Endodermal cell (in vitro differentiated cells): ENCODE data around the gene SLIT2. TPM values are rescaled to one million over a fixed set of nuclear protein-coding genes. Genes with fewer than 3 reads are reported as not detected.

Source experiments
- DNase-seq: peaks from one replicate; pipeline ENCODE4 v3.0.0-alpha.2; 2017
- H3K27ac ChIP-seq: 2 replicates; pipeline ENCODE4 v1.5.1; 2013; ENCODE audit warnings: mild to moderate bottlenecking, low read depth, low read length, moderate library complexity
- H3K27me3 ChIP-seq: 2 replicates; pipeline ENCODE4 v1.6.1; 2013; ENCODE audit warnings: mild to moderate bottlenecking, low read length, moderate library complexity; ENCODE audit not compliant: insufficient read depth, control insufficient read depth, poor library complexity, severe bottlenecking
- H3K36me3 ChIP-seq: 2 replicates; pipeline ENCODE4 v1.7.0; 2013; ENCODE audit warnings: mild to moderate bottlenecking, low read length, moderate library complexity; ENCODE audit not compliant: control insufficient read depth, insufficient read depth
- H3K4me1 ChIP-seq: one replicate; pipeline ENCODE4 v1.7.0; 2013; ENCODE audit warnings: low read length; ENCODE audit not compliant: control insufficient read depth, insufficient read depth
- H3K4me3 ChIP-seq: 2 replicates; pipeline ENCODE4 v1.5.1; 2013; ENCODE audit warnings: mild to moderate bottlenecking, low read length, moderate library complexity
- H3K9ac ChIP-seq: 2 replicates; pipeline ENCODE4 v1.6.1; 2013; ENCODE audit warnings: mild to moderate bottlenecking, low read length, moderate library complexity; ENCODE audit not compliant: poor library complexity, severe bottlenecking; ENCODE audit errors: extremely low read depth
- H3K9me3 ChIP-seq: 2 replicates; pipeline ENCODE4 v1.6.1; 2013; ENCODE audit warnings: mild to moderate bottlenecking, low read length, moderate library complexity; ENCODE audit not compliant: control insufficient read depth
- H3K27ac Mint-ChIP-seq: 2 replicates; pipeline ENCODE4 v1.8.0; 2020; ENCODE audit warnings: mixed read lengths
- H3K27me3 Mint-ChIP-seq: 2 replicates; pipeline ENCODE4 v1.8.0; 2021; ENCODE audit warnings: mild to moderate bottlenecking, mixed read lengths; ENCODE audit not compliant: insufficient read depth
- H3K36me3 Mint-ChIP-seq: 2 replicates; pipeline ENCODE4 v1.8.0; 2020; ENCODE audit warnings: low read depth, mixed read lengths
- H3K4me1 Mint-ChIP-seq: 2 replicates; pipeline ENCODE4 v1.8.0; 2020; ENCODE audit warnings: mixed read lengths
- H3K4me3 Mint-ChIP-seq: 2 replicates; pipeline ENCODE4 v1.8.0; 2020; ENCODE audit warnings: mild to moderate bottlenecking, moderate library complexity, mixed read lengths
- H3K9me3 Mint-ChIP-seq: 2 replicates; pipeline ENCODE4 v1.8.0; 2020; ENCODE audit warnings: mild to moderate bottlenecking, mixed read lengths
- CTCF ChIP-seq: fragments of 200-600 bp; sonication (generic); conservative IDR thresholded peaks from 2 replicates; pipeline ENCODE4 v1.5.0; 2021; ENCODE audit warnings: antibody characterized with exemption, mild to moderate bottlenecking
- WGBS, 2 experiments: methylation state at CpG; one replicate each; pipeline versions ENCODE4 v1.1.5 to v1.1.7; 2013; ENCODE audit warnings: missing lambda C conversion rate in 2 of 2, mixed read lengths in 1 of 2; ENCODE audit not compliant: insufficient coverage in 1 of 2, insufficient read length in 1 of 2; 5-methylcytosine and 5-hydroxymethylcytosine counted together
- total RNA-seq, 2 donors: library from RNA; stranded (reverse); fragmentation: NEBNext Ultra II Directional in 1 of 2; extraction: Animal tissue kit (Norgen Biotek cat#: 25700) in 1 of 2; gene quantifications; 2 replicates in 1 of 2; 3 replicates in 1 of 2; pipeline ENCODE4 v1.2.1, GENCODE V29; 2021

SLIT2 gene
- total RNA-seq, 2 donors from 2014 or later, result 3.4 to 3.5 TPM

GRCh38 chr4:20297783-20298182 is 46.1 kb downstream of the SLIT2 start:
- Mint-ChIP-seq H3K9me3 (no peaks in the 10 kb centered on the region), H3K27me3 (no peaks in the 10 kb centered on the region), H3K4me3 (no peak overlapping the region), H3K27ac (no peak overlapping the region), H3K36me3 (no peaks in the 10 kb centered on the region), H3K4me1 (no peaks in the 10 kb centered on the region)
- no peaks in the 10 kb centered on the region for H3K9me3 ChIP-seq
- H3K27me3 ChIP-seq, result no peaks in the 10 kb centered on the region
- no peak for TF ChIP-seq CTCF
- H3K4me3 ChIP-seq, result no peak overlapping the region
- 94 to 100% methylated on average over 4 to 6 of the region's 6 CpGs for WGBS, 2 experiments
- no peaks in the 10 kb centered on the region for H3K36me3 ChIP-seq
- H3K27ac ChIP-seq, result no peak overlapping the region
- no peak overlapping the region for H3K9ac ChIP-seq
- no peaks in the 10 kb centered on the region for H3K4me1 ChIP-seq
- no peak for DNase-seq

- Histone ChIP-seq H3K4me3 (no peak overlapping the region), H3K4me1 (no peaks in the 10 kb centered on the region), H3K36me3 (no peaks in the 10 kb centered on the region), H3K9me3 (no peaks in the 10 kb centered on the region), H3K27ac (no peak overlapping the region), H3K27me3 (no peaks in the 10 kb centered on the region), H3K9ac (no peak overlapping the region)
- no peak for TF ChIP-seq CTCF
- no peak overlapping the region for H3K27ac Mint-ChIP-seq
- H3K9me3 Mint-ChIP-seq, result no peaks in the 10 kb centered on the region
- no peak overlapping the region for H3K4me3 Mint-ChIP-seq
- no peaks in the 10 kb centered on the region for H3K4me1 Mint-ChIP-seq
- no peaks in the 10 kb centered on the region for H3K36me3 Mint-ChIP-seq
- no peaks in the 10 kb centered on the region for H3K27me3 Mint-ChIP-seq
- DNase-seq, result no peak
Observed at GRCh38 chr4:20298455-20298854, 46.8 kb downstream of the SLIT2 start.

GRCh38 chr4:20298986-20299385 is 47.3 kb downstream of the SLIT2 start:
- Histone ChIP-seq H3K4me3 (no peak overlapping the region), H3K27me3 (no peaks in the 10 kb centered on the region), H3K9ac (no peak overlapping the region), H3K27ac (no peak overlapping the region), H3K4me1 (no peaks in the 10 kb centered on the region), H3K36me3 (no peaks in the 10 kb centered on the region), H3K9me3 (no peaks in the 10 kb centered on the region)
- Mint-ChIP-seq H3K27ac (no peak overlapping the region), H3K4me1 (no peaks in the 10 kb centered on the region), H3K36me3 (no peaks in the 10 kb centered on the region), H3K27me3 (no peaks in the 10 kb centered on the region), H3K9me3 (no peaks in the 10 kb centered on the region), H3K4me3 (no peak overlapping the region)
- DNase-seq, result no peak
- no peak for TF ChIP-seq CTCF
